SK-N-MC (cell line): ENCODE measurements around the gene GGCX.

Experiments
- EZH2 ChIP-seq: fragments of 200-600 bp; sonication (generic); IDR thresholded peaks from one replicate; pipeline ENCODE4 v1.6.1; 2017; ENCODE audit warnings: antibody characterized with exemption
- POLR2AphosphoS5 ChIP-seq: IDR thresholded peaks from 2 replicates; pipeline ENCODE4 v1.6.1; 2012; ENCODE audit warnings: mild to moderate bottlenecking, low read depth, low read length, borderline replicate concordance

DNA sequence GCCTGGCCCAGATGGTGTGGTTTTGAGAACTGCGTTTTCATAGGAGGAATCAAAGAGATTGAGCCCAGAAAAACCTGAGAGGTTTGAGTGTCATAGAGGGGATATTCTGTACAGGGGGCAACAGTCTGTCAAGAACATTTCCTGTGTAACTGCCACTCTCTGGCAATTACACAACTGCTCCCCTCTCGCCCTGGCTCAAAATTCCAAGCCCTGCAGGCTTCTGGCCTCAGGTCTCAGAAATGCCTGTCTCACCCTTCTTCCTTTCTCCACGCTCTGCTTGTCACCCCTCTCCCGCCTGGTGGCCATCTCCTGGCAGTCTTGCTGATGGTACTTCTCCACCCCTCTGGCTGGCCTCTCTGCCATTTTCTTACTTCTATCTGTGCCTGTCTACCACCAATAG is 26.9 kb upstream of the GGCX start:
- TF ChIP-seq EZH2: no peak
- TF ChIP-seq POLR2AphosphoS5: no peak
